B cell (primary cell): ENCODE data around the gene SDR42E1. TPM values are rescaled to one million over a fixed set of nuclear protein-coding genes. Genes with fewer than 3 reads are reported as not detected.

Experiments
- ATAC-seq: fragments of 200-7000 bp; cut with Tn5 transposase; one replicate; pipeline ENCODE4 v1.10.0; 2021; ENCODE audit warnings: low read depth, mild to moderate bottlenecking, moderate number of reproducible peaks, moderate library complexity
- CTCF ChIA-PET: fragments of 350-600 bp; sonication (Branson Sonifier 250); formaldehyde crosslinking; loops from one replicate; lab custom pipeline; 2021; ENCODE audit warnings: antibody characterized with exemption, inconsistent platforms; lab: Charles Lee
- POLR2A ChIA-PET: fragments of 350-600 bp; sonication (Branson Sonifier 250); formaldehyde crosslinking; loops from one replicate; lab custom pipeline; 2021; ENCODE audit warnings: antibody characterized with exemption; lab: Charles Lee
- DNase-seq: peaks from one replicate; pipeline ENCODE4 v3.0.0; 2013
- H2AFZ ChIP-seq: 2 replicates; pipeline ENCODE4 v1.6.1; 2012; ENCODE audit warnings: mild to moderate bottlenecking, low read depth, low read length; ENCODE audit not compliant: insufficient read depth, poor library complexity, severe bottlenecking
- H3K27ac ChIP-seq, 2 donors: 1 replicate in 1 of 2; 2 replicates in 1 of 2; pipeline ENCODE4 v1.5.1; 2012 to 2013; ENCODE audit warnings: low read length in 2 of 2, mild to moderate bottlenecking in 2 of 2, moderate library complexity in 1 of 2
- H3K27me3 ChIP-seq, 4 experiments: fragments of 200-600 bp in 1 of 4; sonication (generic) in 1 of 4; replicated peaks in 1 of 4; 1 replicate in 2 of 4; 2 replicates in 2 of 4; pipeline versions ENCODE4 v1.6.1 to v1.7.0; 2013 to 2016; ENCODE audit warnings: low read length in 3 of 4, mild to moderate bottlenecking in 2 of 4, mixed read lengths in 1 of 4, moderate library complexity in 1 of 4; ENCODE audit not compliant: insufficient read depth in 4 of 4, control insufficient read depth in 3 of 4; ENCODE audit errors: control extremely low read depth in 1 of 4
- H3K36me3 ChIP-seq, 2 experiments: replicated peaks in 1 of 2; 1 replicate in 1 of 2; 2 replicates in 1 of 2; pipeline versions ENCODE4 v1.6.1 to v1.7.1; 2013; ENCODE audit warnings: low read length in 1 of 2; ENCODE audit not compliant: insufficient read depth in 2 of 2, control insufficient read depth in 1 of 2; ENCODE audit errors: control extremely low read depth in 1 of 2, extremely low read depth in 1 of 2
- H3K4me1 ChIP-seq, 2 donors: fragments of 200-600 bp in 1 of 2; sonication (generic) in 1 of 2; 1 replicate in 1 of 2; 2 replicates in 1 of 2; pipeline versions ENCODE4 v1.5.1 to v1.6.1; 2013 to 2017; ENCODE audit warnings: low read length in 2 of 2; ENCODE audit not compliant: control insufficient read depth in 2 of 2, insufficient read depth in 2 of 2
- H3K4me2 ChIP-seq: replicated peaks from 2 replicates; pipeline ENCODE3; 2012; ENCODE audit warnings: mild to moderate bottlenecking, low read depth, low read length; ENCODE audit not compliant: poor library complexity, severe bottlenecking
- H3K4me3 ChIP-seq, 5 experiments: fragments of 200-600 bp in 1 of 5; sonication (generic) in 1 of 5; 1 replicate in 3 of 5; 2 replicates in 2 of 5; pipeline versions ENCODE4 v1.5.1 to v1.7.0; 2011 to 2016; ENCODE audit warnings: low read length in 4 of 5, mild to moderate bottlenecking in 4 of 5, low read depth in 2 of 5, control low read depth in 1 of 5, moderate library complexity in 1 of 5; ENCODE audit not compliant: insufficient read depth in 1 of 5; ENCODE audit errors: control extremely low read depth in 1 of 5, extremely low read depth in 1 of 5
- H3K79me2 ChIP-seq: fragments of 200-600 bp; sonication (generic); one replicate; pipeline ENCODE4 v1.6.0; 2016; ENCODE audit warnings: low read length; ENCODE audit not compliant: control insufficient read depth, insufficient read depth
- H3K9ac ChIP-seq: fragments of 200-600 bp; sonication (generic); 2 replicates; pipeline ENCODE4 v1.6.1; 2017; ENCODE audit warnings: mild to moderate bottlenecking, low read length, moderate library complexity
- H3K9me3 ChIP-seq, 3 donors: one replicate each; pipeline versions ENCODE4 v1.6.1 to v1.7.1; 2013; ENCODE audit warnings: low read length in 2 of 3; ENCODE audit not compliant: control insufficient read depth in 2 of 3, insufficient read depth in 1 of 3; ENCODE audit errors: control extremely low read depth in 1 of 3
- H4K20me1 ChIP-seq: 2 replicates; pipeline ENCODE4 v1.6.0; 2012; ENCODE audit warnings: mild to moderate bottlenecking, low read length; ENCODE audit not compliant: insufficient read depth, control insufficient read depth, poor library complexity, severe bottlenecking
- H3K27ac Mint-ChIP-seq: one replicate; pipeline ENCODE4 v1.8.0; 2021; ENCODE audit warnings: mixed read lengths
- H3K27me3 Mint-ChIP-seq: one replicate; pipeline ENCODE4 v1.8.0; 2021; ENCODE audit warnings: mixed read lengths
- H3K4me1 Mint-ChIP-seq: one replicate; pipeline ENCODE4 v1.8.0; 2021; ENCODE audit warnings: mixed read lengths
- H3K4me3 Mint-ChIP-seq: one replicate; pipeline ENCODE4 v1.8.0; 2021; ENCODE audit warnings: mixed read lengths
- H3K9me3 Mint-ChIP-seq: one replicate; pipeline ENCODE4 v1.8.0; 2022; ENCODE audit warnings: mixed read lengths; ENCODE audit not compliant: insufficient read depth
- CTCF ChIP-seq: fragments of 200-600 bp; IDR thresholded peaks from one replicate; pipeline ENCODE4 v1.8.0; 2022; ENCODE audit warnings: antibody characterized with exemption, mild to moderate bottlenecking
- EZH2 ChIP-seq: IDR thresholded peaks from 2 replicates; pipeline ENCODE4 v1.6.1; 2012; ENCODE audit warnings: borderline replicate concordance, low read depth, mild to moderate bottlenecking, moderate library complexity, low read length; ENCODE audit not compliant: insufficient read depth, poor library complexity, severe bottlenecking
- WGBS: methylation state at CpG from one replicate; pipeline ENCODE4 v1.1.5; 2013; ENCODE audit warnings: missing lambda C conversion rate; ENCODE audit not compliant: insufficient coverage; 5-methylcytosine and 5-hydroxymethylcytosine counted together
- intact Hi-C: fragments of 100-400 bp; cut with micrococcal nuclease; formaldehyde crosslinking; loops from one replicate; pipeline ENCODE4 v1.10.0; 2022
- polyA plus RNA-seq: library from polyadenylated mRNA; depleted of rRNA; stranded (reverse); fragments of >200 nt; gene quantifications from 2 replicates; pipeline ENCODE4 v1.2.3, GENCODE V29; 2012
- total RNA-seq, 2 donors: library from RNA; stranded (reverse); fragments of 120-200 nt in 1 of 2; gene quantifications; 1 replicate in 1 of 2; 2 replicates in 1 of 2; pipeline versions ENCODE4 v1.2.3 to v1.2.4, GENCODE V29; 2013 to 2022

The SDR42E1 gene
- total and polyA plus RNA-seq, 2 donors (not counting 1 experiment from before 2014, with no cell fraction given): 2.1 to 6.9 TPM

- Mint-ChIP-seq H3K4me3 (no peak overlapping the region), H3K27ac (no peak overlapping the region)
- ATAC-seq: no peak
Observed at GRCh38 chr16:82059161-82059982, 48.1 kb upstream of the SDR42E1 start.

More at GRCh38 chr16:82059161-82059982, 48.1 kb upstream of the SDR42E1 start:
- Histone ChIP-seq H2AFZ (no peak overlapping the region), H3K9ac (no peak overlapping the region), H4K20me1 (no peaks in the 10 kb centered on the region), H3K4me1 (no peaks in the 10 kb centered on the region), H3K36me3 (no peaks in the 10 kb centered on the region), H3K27ac (no peak overlapping the region), H3K4me2 (no peak overlapping the region), H3K79me2 (no peaks in the 10 kb centered on the region), H3K9me3 (no peaks in the 10 kb centered on the region), H3K27me3 (peaks cover 0 to 6% (median 2%) of the 10 kb centered on the region in 4 experiments), H3K4me3 (no peak overlapping the region)
- intact Hi-C loops: no loop called here
- ChIA-PET CTCF (no interaction called here), POLR2A (no interaction called here)
- WGBS: 95% methylated on average over 4 of the region's 8 CpGs
- Mint-ChIP-seq H3K4me1 (no peaks in the 10 kb centered on the region), H3K9me3 (no peaks in the 10 kb centered on the region), H3K27me3 (peaks cover 42% of the 10 kb centered on the region)
- no peak for TF ChIP-seq EZH2
- TF ChIP-seq CTCF: no peak
- no peak for DNase-seq
